Measurements from ENCODE around the gene KCNAB1. TPM values are rescaled to one million over a fixed set of nuclear protein-coding genes. Genes with fewer than 3 reads are reported as not detected.

Gene KCNAB1
- total and polyA plus RNA-seq, 4 donors: 0.76 to 2.8 (median 1.0) TPM

- TF ChIP-seq, protein P1, sequence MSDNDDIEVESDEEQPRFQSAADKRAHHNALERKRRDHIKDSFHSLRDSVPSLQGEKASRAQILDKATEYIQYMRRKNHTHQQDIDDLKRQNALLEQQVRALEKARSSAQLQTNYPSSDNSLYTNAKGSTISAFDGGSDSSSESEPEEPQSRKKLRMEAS (IDR thresholded peaks at IDR 0.05): no peak
- no peak for TF ChIP-seq RAD21 (IDR thresholded peaks at IDR 0.05)
Observed at GRCh38 chr3:156359368-156359767, 239.0 kb downstream of the KCNAB1 start (continued).

DNA sequence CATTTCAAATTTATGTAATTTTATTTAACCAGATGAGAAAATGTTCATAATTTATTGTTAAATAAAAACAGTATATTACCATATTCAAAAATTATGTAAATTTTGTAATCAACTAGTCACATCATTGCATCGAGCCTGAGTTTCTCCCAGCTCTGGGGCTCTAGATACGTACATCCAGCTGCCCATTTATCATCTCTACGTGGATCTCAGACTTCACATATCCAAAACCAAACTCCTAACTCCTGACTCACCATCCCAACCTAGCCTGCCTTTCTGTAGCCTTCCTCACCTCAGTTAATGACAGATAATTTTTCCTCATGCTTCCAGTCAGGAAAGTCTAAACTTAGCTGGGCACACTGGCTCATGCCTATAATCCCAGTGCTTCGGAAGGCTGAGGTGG, 239.7 kb downstream of the KCNAB1 start:
- Histone ChIP-seq H3K9ac (ENCODE audit: low read depth in 1 of 2, low read length in 2 of 2) (no peak overlapping the region), H3K4me3 (ENCODE audit: low read depth in 1 of 3, low read length in 3 of 3) (no peak overlapping the region), H3K27ac (ENCODE audit: low read depth in 1 of 2, low read length in 2 of 2) (no peak overlapping the region), H3K36me3 (ENCODE audit: control insufficient read depth in 4 of 4, insufficient read depth in 3 of 4, low read depth in 1 of 4, low read length in 3 of 4) (no peaks in the 10 kb centered on the region), H3K27me3 (ENCODE audit: control insufficient read depth in 4 of 4, insufficient read depth in 4 of 4, low read length in 3 of 4) (no peaks in the 10 kb centered on the region), H3K4me1 (ENCODE audit: control insufficient read depth in 4 of 4, insufficient read depth in 4 of 4, low read length in 3 of 4) (no peaks in the 10 kb centered on the region), H3K9me3 (ENCODE audit: control insufficient read depth in 4 of 4, low read length in 3 of 4) (no peaks in the 10 kb centered on the region)
- WGBS: 90% methylated on average over 4 of the region's 4 CpGs
- TF ChIP-seq HNF4A (conservative IDR thresholded peaks at IDR 0.05): no peak
- TF ChIP-seq JUND (IDR thresholded peaks at IDR 0.05): no peak
- TF ChIP-seq FOXA2 (IDR thresholded peaks at IDR 0.05): no peak
- no peak for TF ChIP-seq ATF3 (IDR thresholded peaks at IDR 0.05)
- no peak for TF ChIP-seq HNF4G (IDR thresholded peaks at IDR 0.05)
- TF ChIP-seq FOXA1 (IDR thresholded peaks at IDR 0.05): no peak
- TF ChIP-seq GABPA (IDR thresholded peaks at IDR 0.05 in 1 of 2, conservative IDR thresholded peaks at IDR 0.05 in 1 of 2): no peak
- no peak for DNase-seq (ENCODE audit: low spot score)

- no peak overlapping the region for H3K4me3 ChIP-seq (ENCODE audit: low read depth in 1 of 3, low read length in 3 of 3)
- H3K4me1 ChIP-seq (ENCODE audit: control insufficient read depth in 4 of 4, insufficient read depth in 4 of 4, low read length in 3 of 4): no peaks in the 10 kb centered on the region
- no peaks in the 10 kb centered on the region for H3K36me3 ChIP-seq (ENCODE audit: control insufficient read depth in 4 of 4, insufficient read depth in 3 of 4, low read depth in 1 of 4, low read length in 3 of 4)
- H3K27me3 ChIP-seq (ENCODE audit: control insufficient read depth in 4 of 4, insufficient read depth in 4 of 4, low read length in 3 of 4): no peaks in the 10 kb centered on the region
- 54% methylated on average over 5 of the region's 5 CpGs for WGBS
- no peak overlapping the region for H3K27ac ChIP-seq (ENCODE audit: low read depth in 1 of 2, low read length in 2 of 2)
- no peak for DNase-seq (ENCODE audit: low spot score)
- no peak for TF ChIP-seq HNF4A (conservative IDR thresholded peaks at IDR 0.05)
- TF ChIP-seq RXRA (IDR thresholded peaks at IDR 0.05): no peak
- no peak for TF ChIP-seq REST (IDR thresholded peaks at IDR 0.05)
- no peak for TF ChIP-seq SP1 (IDR thresholded peaks at IDR 0.05)
- no peak for TF ChIP-seq FOXA1 (IDR thresholded peaks at IDR 0.05)
- H3K9ac ChIP-seq (ENCODE audit: low read depth in 1 of 2, low read length in 2 of 2): no peak overlapping the region
- H3K9me3 ChIP-seq (ENCODE audit: control insufficient read depth in 4 of 4, low read length in 3 of 4): no peaks in the 10 kb centered on the region
Observed at GRCh38 chr3:156360963-156361362, 240.6 kb downstream of the KCNAB1 start.

DNA sequence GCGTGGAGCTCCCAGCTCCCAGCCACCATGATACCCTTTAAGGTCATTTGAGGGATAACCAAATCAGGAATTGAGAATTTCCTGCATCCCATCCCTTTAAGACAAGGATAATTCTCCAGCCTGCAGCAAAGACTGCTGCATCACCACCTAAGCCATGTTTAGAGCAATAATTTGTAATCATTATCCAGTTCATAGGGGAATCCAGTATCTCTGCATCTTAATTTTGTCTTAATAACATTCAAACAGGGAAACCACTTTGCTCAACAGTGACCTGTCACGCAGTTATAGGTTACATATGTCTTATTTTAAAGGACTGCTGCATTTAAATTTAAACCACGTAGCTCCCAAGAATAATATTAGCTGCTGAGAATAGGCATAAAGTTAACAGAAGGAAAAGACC, 246.2 kb downstream of the KCNAB1 start:
- no peak for DNase-seq (ENCODE audit: low spot score)
- Histone ChIP-seq H3K9me3 (ENCODE audit: control insufficient read depth in 4 of 4, low read length in 3 of 4) (no peaks in the 10 kb centered on the region), H3K27me3 (ENCODE audit: control insufficient read depth in 4 of 4, insufficient read depth in 4 of 4, low read length in 3 of 4) (no peaks in the 10 kb centered on the region), H3K27ac (ENCODE audit: low read depth in 1 of 2, low read length in 2 of 2) (no peak overlapping the region), H3K4me3 (ENCODE audit: low read depth in 1 of 3, low read length in 3 of 3) (no peak overlapping the region), H3K9ac (ENCODE audit: low read depth in 1 of 2, low read length in 2 of 2) (no peak overlapping the region), H3K36me3 (ENCODE audit: control insufficient read depth in 4 of 4, insufficient read depth in 3 of 4, low read depth in 1 of 4, low read length in 3 of 4) (no peaks in the 10 kb centered on the region), H3K4me1 (ENCODE audit: control insufficient read depth in 4 of 4, insufficient read depth in 4 of 4, low read length in 3 of 4) (no peaks in the 10 kb centered on the region)
- WGBS: 78% methylated on average over 3 of the region's 3 CpGs
- TF ChIP-seq, protein P2, sequence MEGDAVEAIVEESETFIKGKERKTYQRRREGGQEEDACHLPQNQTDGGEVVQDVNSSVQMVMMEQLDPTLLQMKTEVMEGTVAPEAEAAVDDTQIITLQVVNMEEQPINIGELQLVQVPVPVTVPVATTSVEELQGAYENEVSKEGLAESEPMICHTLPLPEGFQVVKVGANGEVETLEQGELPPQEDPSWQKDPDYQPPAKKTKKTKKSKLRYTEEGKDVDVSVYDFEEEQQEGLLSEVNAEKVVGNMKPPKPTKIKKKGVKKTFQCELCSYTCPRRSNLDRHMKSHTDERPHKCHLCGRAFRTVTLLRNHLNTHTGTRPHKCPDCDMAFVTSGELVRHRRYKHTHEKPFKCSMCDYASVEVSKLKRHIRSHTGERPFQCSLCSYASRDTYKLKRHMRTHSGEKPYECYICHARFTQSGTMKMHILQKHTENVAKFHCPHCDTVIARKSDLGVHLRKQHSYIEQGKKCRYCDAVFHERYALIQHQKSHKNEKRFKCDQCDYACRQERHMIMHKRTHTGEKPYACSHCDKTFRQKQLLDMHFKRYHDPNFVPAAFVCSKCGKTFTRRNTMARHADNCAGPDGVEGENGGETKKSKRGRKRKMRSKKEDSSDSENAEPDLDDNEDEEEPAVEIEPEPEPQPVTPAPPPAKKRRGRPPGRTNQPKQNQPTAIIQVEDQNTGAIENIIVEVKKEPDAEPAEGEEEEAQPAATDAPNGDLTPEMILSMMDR (IDR thresholded peaks at IDR 0.05; ENCODE audit: low read depth, low read length, missing input control): no peak
- TF ChIP-seq NR2F2 (IDR thresholded peaks at IDR 0.05): no peak
- TF ChIP-seq RAD21 (IDR thresholded peaks at IDR 0.05): no peak
- TF ChIP-seq RXRA (IDR thresholded peaks at IDR 0.05): no peak
- no peak for TF ChIP-seq GABPA (IDR thresholded peaks at IDR 0.05 in 1 of 2, conservative IDR thresholded peaks at IDR 0.05 in 1 of 2)
- no peak for TF ChIP-seq REST (IDR thresholded peaks at IDR 0.05)
- no peak for TF ChIP-seq HNF4A (conservative IDR thresholded peaks at IDR 0.05)
- TF ChIP-seq FOXA1 (IDR thresholded peaks at IDR 0.05): no peak
- TF ChIP-seq ATF3 (IDR thresholded peaks at IDR 0.05): no peak
- no peak for TF ChIP-seq HNF4G (IDR thresholded peaks at IDR 0.05)

Data from liver (tissue), 9 donors.